ENCODE data around the gene KCNJ15.

KCNJ15 gene

GRCh38 chr21:38268864-38269575 lies 12.2 kb downstream of the KCNJ15 start:
- no peak for DNase-seq

- no peak for DNase-seq
Measured at GRCh38 chr21:38269576-38269936, 12.8 kb downstream of the KCNJ15 start.

GRCh38 chr21:38272215-38272614 lies 15.4 kb downstream of the KCNJ15 start:
- DNase-seq = no peak

GRCh38 chr21:38273745-38274542 lies 17.2 kb downstream of the KCNJ15 start:
- DNase-seq = no peak

- DNase-seq = no peak
Measured at GRCh38 chr21:38277501-38278131, 20.8 kb downstream of the KCNJ15 start.

GRCh38 chr21:38280454-38280853 lies 23.7 kb downstream of the KCNJ15 start:
- no peak for DNase-seq

- DNase-seq = no peak
Measured at GRCh38 chr21:38280867-38281266, 24.1 kb downstream of the KCNJ15 start.

GRCh38 chr21:38282921-38283320 lies 26.1 kb downstream of the KCNJ15 start:
- no peak for DNase-seq

GRCh38 chr21:38284216-38284615 lies 27.4 kb downstream of the KCNJ15 start:
- no peak for DNase-seq

- DNase-seq = no peak
Measured at GRCh38 chr21:38286739-38287471, 30.1 kb downstream of the KCNJ15 start.

- DNase-seq = no peak
Measured at GRCh38 chr21:38287476-38287875, 30.7 kb downstream of the KCNJ15 start.

GRCh38 chr21:38289705-38290485 lies 33.1 kb downstream of the KCNJ15 start:
- DNase-seq = no peak

- DNase-seq = no peak
Measured at GRCh38 chr21:38290809-38291208, 34.0 kb downstream of the KCNJ15 start.

GRCh38 chr21:38291874-38292273 lies 35.1 kb downstream of the KCNJ15 start:
- no peak for DNase-seq

- no peak for DNase-seq
Measured at GRCh38 chr21:38293113-38293512, 36.3 kb downstream of the KCNJ15 start.

- no peak for DNase-seq
Measured at GRCh38 chr21:38293765-38294164, 37.0 kb downstream of the KCNJ15 start.

- DNase-seq = no peak
Measured at GRCh38 chr21:38294609-38295008, 37.8 kb downstream of the KCNJ15 start.

- DNase-seq = no peak
Measured at GRCh38 chr21:38295997-38296764, 39.4 kb downstream of the KCNJ15 start.

- DNase-seq = no peak
Measured at GRCh38 chr21:38297194-38297631, 40.4 kb downstream of the KCNJ15 start.

- DNase-seq = no peak
Measured at GRCh38 chr21:38297871-38298270, 41.1 kb downstream of the KCNJ15 start.

- DNase-seq = no peak
Measured at GRCh38 chr21:38298832-38299231, 42.0 kb downstream of the KCNJ15 start.

GRCh38 chr21:38299671-38300070 lies 42.9 kb downstream of the KCNJ15 start:
- DNase-seq = no peak

All from NCI-H1436 treated with DMSO at 0.1 percent for 48 hours (cell line).